PC-9 (cell line): Measurements from ENCODE around the gene SULT1A3. TPM values are rescaled to one million over a fixed set of nuclear protein-coding genes. Genes with fewer than 3 reads are reported as not detected.
A peak's percentile ranks its signal among the peaks of the same experiment; 100 is the strongest.
"Not testable (repeated sequence)": the region's sequence is repeated elsewhere in the genome, so short reads cannot be mapped to it uniquely, and the experiment has no call there.

Experiments
- BruUV-seq: library from RNA; stranded (reverse); fragments of 400-500 nt; replicated peaks from 2 replicates; lab custom pipeline; 2021; lab: Mats Ljungman, UMichigan
- CTCF ChIA-PET: fragments of 300-600 bp; sonication (Branson Sonifier 250); formaldehyde crosslinking; loops from one replicate; lab custom pipeline; 2022; ENCODE audit warnings: antibody characterized with exemption; lab: Charles Lee
- POLR2A ChIA-PET: fragments of 300-600 bp; sonication (Branson Sonifier 250); formaldehyde crosslinking; loops from one replicate; lab custom pipeline; 2022; ENCODE audit warnings: antibody characterized with exemption; ENCODE audit not compliant: unreplicated experiment; lab: Charles Lee
- DNase-seq, 2 experiments: peaks; one replicate each; pipeline versions ENCODE4 v3.0.0 to v3.0.0-alpha.2; 2015 to 2022; ENCODE audit warnings: mixed read lengths in 1 of 2
- H2AFZ ChIP-seq: fragments of 200-600 bp; sonication (generic); 2 replicates; pipeline ENCODE4 v1.8.1; 2017; ENCODE audit warnings: antibody characterized with exemption
- H3F3A ChIP-seq: fragments of 200-600 bp; sonication (generic); 2 replicates; pipeline ENCODE4 v1.8.1; 2017; ENCODE audit warnings: antibody characterized with exemption, mild to moderate bottlenecking, low read depth; ENCODE audit not compliant: insufficient read depth
- H3K27ac ChIP-seq: fragments of 200-600 bp; sonication (generic); 2 replicates; pipeline ENCODE4 v1.6.1; 2016; ENCODE audit warnings: mixed run types
- H3K27me3 ChIP-seq: fragments of 200-600 bp; sonication (generic); 2 replicates; pipeline ENCODE4 v1.6.1; 2016; ENCODE audit warnings: low read depth, mixed run types; ENCODE audit not compliant: insufficient read depth
- H3K36me3 ChIP-seq: fragments of 200-600 bp; sonication (generic); 2 replicates; pipeline ENCODE4 v1.6.1; 2016; ENCODE audit warnings: low read depth, mixed run types
- H3K4me1 ChIP-seq: fragments of 200-600 bp; sonication (generic); replicated peaks from 2 replicates; pipeline ENCODE4 v1.6.1; 2016; ENCODE audit warnings: mixed run types; ENCODE audit not compliant: insufficient read depth
- H3K4me2 ChIP-seq: fragments of 200-600 bp; sonication (generic); 2 replicates; pipeline ENCODE4 v1.6.1; 2017; ENCODE audit warnings: mixed run types
- H3K4me3 ChIP-seq: fragments of 200-600 bp; sonication (generic); 2 replicates; pipeline ENCODE4 v1.6.1; 2016; ENCODE audit warnings: mixed run types
- H3K79me2 ChIP-seq: fragments of 200-600 bp; sonication (generic); 2 replicates; pipeline ENCODE4 v1.6.1; 2017; ENCODE audit warnings: low read depth, mixed run types
- H3K9me2 ChIP-seq: fragments of 200-600 bp; sonication (generic); 2 replicates; pipeline ENCODE4 v1.8.1; 2017; ENCODE audit warnings: mild to moderate bottlenecking; ENCODE audit not compliant: insufficient read depth
- H3K9me3 ChIP-seq: fragments of 200-600 bp; sonication (generic); 2 replicates; pipeline ENCODE4 v1.8.1; 2016; ENCODE audit warnings: low read depth; ENCODE audit not compliant: insufficient read depth
- H4K20me1 ChIP-seq: fragments of 200-600 bp; sonication (generic); 2 replicates; pipeline ENCODE4 v1.8.1; 2017; ENCODE audit not compliant: insufficient read depth
- EZH2 ChIP-seq: fragments of 200-600 bp; sonication (generic); IDR thresholded peaks from 2 replicates; pipeline ENCODE4 v1.8.0; 2017; ENCODE audit warnings: antibody characterized with exemption, low read depth
- intact Hi-C: fragments of 100-400 bp; cut with micrococcal nuclease; formaldehyde crosslinking; loops from one replicate; pipeline ENCODE4 v1.10.0; 2022; ENCODE audit not compliant: unreplicated experiment
- total RNA-seq: library from RNA; stranded (reverse); gene quantifications from 2 replicates; pipeline ENCODE4 v1.2.3, GENCODE V29; 2021
- TF ChIP-seq, protein P1 (sequence below): fragments of 200-600 bp; sonication (generic); conservative IDR thresholded peaks from 2 replicates; pipeline ENCODE4 v1.6.1; 2017; ENCODE audit warnings: mixed run types, antibody characterized with exemption, mild to moderate bottlenecking, moderate library complexity

Gene SULT1A3
- total RNA-seq, 1 experiment from 2014 or later, result 103 TPM

DNA sequence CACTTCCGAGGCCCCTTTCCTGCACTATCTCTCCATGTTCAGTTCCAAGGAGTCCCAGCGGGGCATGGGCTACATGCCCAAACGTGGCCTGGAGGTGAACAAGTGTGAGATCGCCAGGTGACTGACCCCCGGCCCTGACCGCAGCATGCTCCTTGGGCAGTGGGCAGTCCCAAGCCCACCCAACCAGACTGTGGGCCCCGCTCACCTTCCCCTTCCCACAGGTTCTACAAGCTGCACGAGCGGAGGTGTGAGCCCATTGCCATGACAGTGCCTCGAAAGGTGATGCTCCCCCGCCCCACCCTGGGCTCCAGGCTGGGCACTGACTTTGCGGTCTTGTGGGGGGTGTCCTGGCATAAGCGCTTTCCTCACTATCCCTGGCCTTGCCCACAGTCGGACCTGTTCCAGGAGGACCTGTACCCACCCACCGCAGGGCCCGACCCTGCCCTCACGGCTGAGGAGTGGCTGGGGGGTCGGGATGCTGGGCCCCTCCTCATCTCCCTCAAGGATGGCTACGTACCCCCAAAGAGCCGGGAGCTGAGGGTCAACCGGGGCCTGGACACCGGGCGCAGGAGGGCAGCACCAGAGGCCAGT is 11.0 kb upstream of the SULT1A3 start:
- POLR2A ChIA-PET, result no interaction called here
- Histone ChIP-seq H3K36me3 (no peaks in the 10 kb centered on the region), H3F3A (peaks cover 12% of the 10 kb centered on the region; the same call in 1 of the 2 replicates), H3K9me3 (no peaks in the 10 kb centered on the region), H2AFZ (no peak overlapping the region), H4K20me1 (no peaks in the 10 kb centered on the region), H3K27ac (no peak overlapping the region), H3K9me2 (no peaks in the 10 kb centered on the region), H3K4me3 (no peak overlapping the region), H3K4me1 (no peaks in the 10 kb centered on the region), H3K79me2 (no peaks in the 10 kb centered on the region), H3K27me3 (no peaks in the 10 kb centered on the region), H3K4me2 (no peak overlapping the region)
- TF ChIP-seq EZH2, result no peak
- TF ChIP-seq, protein P1, sequence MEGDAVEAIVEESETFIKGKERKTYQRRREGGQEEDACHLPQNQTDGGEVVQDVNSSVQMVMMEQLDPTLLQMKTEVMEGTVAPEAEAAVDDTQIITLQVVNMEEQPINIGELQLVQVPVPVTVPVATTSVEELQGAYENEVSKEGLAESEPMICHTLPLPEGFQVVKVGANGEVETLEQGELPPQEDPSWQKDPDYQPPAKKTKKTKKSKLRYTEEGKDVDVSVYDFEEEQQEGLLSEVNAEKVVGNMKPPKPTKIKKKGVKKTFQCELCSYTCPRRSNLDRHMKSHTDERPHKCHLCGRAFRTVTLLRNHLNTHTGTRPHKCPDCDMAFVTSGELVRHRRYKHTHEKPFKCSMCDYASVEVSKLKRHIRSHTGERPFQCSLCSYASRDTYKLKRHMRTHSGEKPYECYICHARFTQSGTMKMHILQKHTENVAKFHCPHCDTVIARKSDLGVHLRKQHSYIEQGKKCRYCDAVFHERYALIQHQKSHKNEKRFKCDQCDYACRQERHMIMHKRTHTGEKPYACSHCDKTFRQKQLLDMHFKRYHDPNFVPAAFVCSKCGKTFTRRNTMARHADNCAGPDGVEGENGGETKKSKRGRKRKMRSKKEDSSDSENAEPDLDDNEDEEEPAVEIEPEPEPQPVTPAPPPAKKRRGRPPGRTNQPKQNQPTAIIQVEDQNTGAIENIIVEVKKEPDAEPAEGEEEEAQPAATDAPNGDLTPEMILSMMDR, result no peak
- CTCF ChIA-PET, result interaction anchor here (0.6 kb wide), 1 partner anchor 218 kb away, joined by 3 read pairs; no protein-coding TSS in a partner anchor
- DNase-seq, result no peak
- intact Hi-C loops, result no loop called here
- BruUV-seq, result no TSS peak

DNA sequence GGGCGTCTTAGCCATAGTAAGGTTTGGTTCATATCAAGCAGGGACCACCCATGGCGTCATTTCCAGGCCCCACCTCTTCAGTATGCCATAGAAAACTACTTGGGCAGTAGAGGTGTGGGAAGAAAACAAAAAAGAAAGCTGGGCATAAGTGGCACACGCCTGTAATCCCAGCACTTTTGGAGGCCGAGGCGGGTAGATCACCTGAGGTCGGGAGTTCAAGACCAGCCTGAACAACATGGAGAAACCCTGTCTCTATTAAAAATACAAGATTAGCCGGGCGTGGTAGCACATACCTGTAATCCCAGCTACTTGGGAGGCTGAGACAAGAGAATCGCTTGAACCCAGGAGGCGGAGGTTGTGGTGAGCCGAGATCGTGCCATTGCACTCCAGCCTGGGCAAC is 7.9 kb upstream of the SULT1A3 start:
- intact Hi-C loops, DNase-seq, H3K79me2 ChIP-seq, H3K4me3 ChIP-seq, H3K4me2 ChIP-seq, H3K27ac ChIP-seq, POLR2A ChIA-PET, H3K4me1 ChIP-seq, H3F3A ChIP-seq, H3K27me3 ChIP-seq, H2AFZ ChIP-seq, CTCF ChIA-PET, H3K9me2 ChIP-seq, H4K20me1 ChIP-seq, BruUV-seq, H3K36me3 ChIP-seq, H3K9me3 ChIP-seq: not testable (repeated sequence)

DNA sequence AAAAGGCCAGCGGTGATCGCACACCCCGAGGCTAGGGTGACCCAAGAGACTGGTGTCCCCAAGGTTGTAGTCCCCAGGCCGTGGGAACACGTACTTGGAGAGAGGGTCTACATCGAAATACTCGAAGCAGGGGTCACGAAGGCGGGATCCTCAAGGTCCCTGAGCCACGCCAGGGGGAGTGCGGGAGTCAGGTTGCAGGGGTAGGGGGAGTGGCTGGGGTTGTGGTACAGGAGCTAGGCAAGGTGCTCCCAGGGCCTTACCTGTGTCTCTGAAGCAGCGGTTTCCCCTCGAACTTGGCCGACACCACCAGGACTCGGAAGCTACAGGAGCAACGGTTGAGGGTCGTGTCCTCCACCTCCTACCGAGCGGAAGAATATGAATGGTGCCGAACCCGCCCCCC is 6.0 kb upstream of the SULT1A3 start:
- H3K27ac ChIP-seq, H3K27me3 ChIP-seq, H3K36me3 ChIP-seq, H3K9me2 ChIP-seq, H3K9me3 ChIP-seq, H3K4me2 ChIP-seq, intact Hi-C loops, H3K79me2 ChIP-seq, H2AFZ ChIP-seq, H3K4me1 ChIP-seq, H3K4me3 ChIP-seq, H4K20me1 ChIP-seq, H3F3A ChIP-seq, DNase-seq, POLR2A ChIA-PET, CTCF ChIA-PET: not testable (repeated sequence)
- TSS peak; percentile 57 for BruUV-seq

DNA sequence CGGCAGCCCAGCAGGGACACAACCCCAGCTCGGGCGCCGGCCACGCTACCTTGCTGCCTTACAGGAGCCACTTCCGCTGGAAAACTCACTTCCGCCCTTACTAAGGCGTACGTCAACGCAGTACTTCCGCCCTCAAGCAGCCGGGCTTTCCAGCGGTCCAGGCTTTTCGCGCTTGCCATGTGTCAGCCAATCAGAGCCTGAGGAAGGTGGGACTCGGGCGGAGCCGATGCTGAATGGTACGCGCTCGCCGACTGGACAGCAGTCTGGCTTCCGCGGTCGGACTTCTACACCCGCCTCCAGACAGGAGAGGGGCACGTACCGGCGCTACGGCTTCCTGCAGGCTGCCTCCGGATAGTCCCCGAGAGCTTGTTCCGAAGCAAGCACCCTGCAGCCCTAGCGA is 5.4 kb upstream of the SULT1A3 start, which contains the start of the genes BOLA2B and SLX1A:
BOLA2B (minus strand) TSS at position 52 of the 400 bp plus-strand sequence. CDS start 71 bp downstream, outside the sequence.
SLX1A (plus strand) TSS at position 261 of the 400 bp plus-strand sequence. CDS start 210 bp downstream, outside the sequence.
- DNase-seq, BruUV-seq: not testable (repeated sequence)

DNA sequence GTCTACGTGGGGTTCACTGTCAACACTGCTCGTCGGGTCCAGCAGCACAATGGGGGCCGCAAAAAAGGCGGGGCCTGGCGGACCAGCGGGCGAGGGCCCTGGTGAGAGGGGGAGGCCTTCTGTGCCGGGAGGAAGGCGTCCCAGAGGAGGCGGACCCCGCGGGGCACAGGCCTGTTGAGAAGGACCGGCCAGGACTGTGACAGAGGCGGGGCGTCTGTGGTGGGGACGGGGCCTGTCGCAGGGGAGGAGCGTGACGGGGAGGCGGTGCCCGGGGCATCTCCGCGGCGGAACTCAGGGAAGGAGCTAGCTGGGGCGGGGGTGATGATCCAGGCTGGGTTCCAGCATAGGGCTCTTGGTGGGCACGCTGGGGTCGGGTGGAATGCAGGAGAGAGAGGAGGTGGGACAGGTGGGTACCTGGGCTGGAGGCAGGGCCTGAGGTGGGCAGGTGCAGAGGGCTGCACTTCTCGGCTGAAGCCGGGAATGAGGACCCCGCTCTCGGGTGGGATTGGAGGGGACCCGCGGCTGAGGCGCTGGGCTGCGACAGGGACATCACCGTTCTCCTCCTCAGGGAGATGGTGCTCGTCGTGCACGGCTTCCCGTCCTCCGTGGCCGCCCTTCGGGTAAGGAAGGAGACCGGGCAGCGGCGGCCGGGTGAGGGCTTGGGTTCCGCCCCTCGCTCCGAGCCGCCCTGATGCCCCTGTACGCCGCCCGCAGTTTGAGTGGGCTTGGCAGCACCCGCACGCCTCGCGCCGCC is 4.7 kb upstream of the SULT1A3 start:
- intact Hi-C loops, H3F3A ChIP-seq, H3K36me3 ChIP-seq, H2AFZ ChIP-seq, H3K9me2 ChIP-seq, H3K4me1 ChIP-seq, POLR2A ChIA-PET, H3K27ac ChIP-seq, CTCF ChIA-PET, H4K20me1 ChIP-seq, H3K9me3 ChIP-seq, H3K79me2 ChIP-seq, H3K27me3 ChIP-seq, DNase-seq: not testable (repeated sequence)
- BruUV-seq, result TSS peak; percentile 90
- H3K4me3 ChIP-seq, result peak overlapping the region; percentile 66
- peak overlapping the region; percentile 82 for H3K4me2 ChIP-seq

More for the DNA sequence above, 5.4 kb upstream of the SULT1A3 start, which contains the start of the genes BOLA2B and SLX1A:
- H3K27ac ChIP-seq, intact Hi-C loops, POLR2A ChIA-PET, H3K4me1 ChIP-seq, H3K27me3 ChIP-seq, H3F3A ChIP-seq, H3K36me3 ChIP-seq, CTCF ChIA-PET, H2AFZ ChIP-seq, H4K20me1 ChIP-seq, H3K9me2 ChIP-seq, H3K9me3 ChIP-seq, H3K79me2 ChIP-seq: not testable (repeated sequence)
- Histone ChIP-seq H3K4me3 (peak within 1 kb of the TSS; percentile 66), H3K4me2 (peak within 1 kb of the TSS; percentile 82)

DNA sequence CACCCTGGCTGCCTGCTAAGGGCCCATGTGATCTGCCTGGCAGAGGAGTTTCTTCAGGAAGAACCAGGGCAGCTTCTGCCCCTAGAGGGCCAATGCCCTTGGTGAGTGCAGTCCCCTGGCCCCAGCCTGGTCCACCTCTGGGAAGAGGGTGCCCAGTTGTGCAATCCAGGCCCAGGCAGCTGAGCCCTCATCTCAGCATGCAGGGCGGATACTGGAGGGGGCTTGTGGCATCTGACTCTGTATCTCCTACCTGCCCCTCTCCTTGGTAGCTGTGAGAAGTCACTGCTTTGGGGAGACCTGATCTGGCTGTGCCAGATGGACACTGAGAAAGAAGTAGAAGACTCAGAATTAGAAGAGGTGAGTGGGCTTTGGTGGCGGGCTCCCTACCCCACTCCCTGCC is 2.1 kb upstream of the SULT1A3 start:
- not testable (repeated sequence) for H3K79me2 ChIP-seq

More for the DNA sequence above, 2.1 kb upstream of the SULT1A3 start:
- BruUV-seq, DNase-seq, H3K9me2 ChIP-seq, CTCF ChIA-PET, intact Hi-C loops, H2AFZ ChIP-seq, H3F3A ChIP-seq, H3K4me1 ChIP-seq, POLR2A ChIA-PET, H3K36me3 ChIP-seq, H3K9me3 ChIP-seq, H3K4me2 ChIP-seq, H3K27ac ChIP-seq, H3K4me3 ChIP-seq, H3K27me3 ChIP-seq, H4K20me1 ChIP-seq: not testable (repeated sequence)
